Heart right ventricle (tissue), 16 donors: Measurements from ENCODE around the gene CMBL. TPM values are rescaled to one million over a fixed set of nuclear protein-coding genes. Genes with fewer than 3 reads are reported as not detected.

Source experiments
- ATAC-seq, 8 donors: fragments of 200-7000 bp; cut with Tn5 transposase; one replicate each; pipeline ENCODE4 v1.9.1; 2020; ENCODE audit warnings: mild to moderate bottlenecking in 8 of 8, moderate library complexity in 8 of 8, moderate number of reproducible peaks in 1 of 8
- DNase-seq, 2 donors: peaks; one replicate each; pipeline ENCODE4 v3.0.0-alpha.2; 2020
- H3K27ac ChIP-seq, 10 donors: fragments of 200-600 bp; sonication (generic) in 2 of 10; one replicate each; pipeline versions ENCODE4 v1.5.0 to v1.8.0; 2020 to 2022; ENCODE audit warnings: mild to moderate bottlenecking in 3 of 10
- H3K27me3 ChIP-seq, 7 donors: fragments of 200-600 bp; one replicate each; pipeline ENCODE4 v1.8.0; 2021 to 2022; ENCODE audit warnings: mild to moderate bottlenecking in 2 of 7
- H3K36me3 ChIP-seq, 9 donors: fragments of 200-600 bp; sonication (generic) in 1 of 9; one replicate each; pipeline versions ENCODE4 v1.5.0 to v1.8.0; 2020 to 2022; ENCODE audit warnings: mild to moderate bottlenecking in 2 of 9
- H3K4me1 ChIP-seq, 9 donors: fragments of 200-600 bp; sonication (generic) in 1 of 9; one replicate each; pipeline versions ENCODE4 v1.5.0 to v1.8.0; 2020 to 2022; ENCODE audit warnings: mild to moderate bottlenecking in 4 of 9
- H3K4me3 ChIP-seq, 10 donors: fragments of 200-600 bp; sonication (generic) in 2 of 10; one replicate each; pipeline versions ENCODE4 v1.5.0 to v1.8.0; 2020 to 2022; ENCODE audit warnings: mild to moderate bottlenecking in 7 of 10, moderate library complexity in 2 of 10
- H3K9me3 ChIP-seq, 11 donors: fragments of 200-600 bp in 10 of 11; sonication (generic) in 2 of 11; one replicate each; pipeline versions ENCODE4 v1.5.0 to v1.8.0; 2013 to 2022; ENCODE audit warnings: mild to moderate bottlenecking in 2 of 11, control low read depth in 1 of 11, moderate library complexity in 1 of 11
- WGBS, 2 donors: extraction: QIAGEN DNeasy Blood & Tissue Kit; methylation state at CpG; one replicate each; pipeline ENCODE4 v1.1.7; 2013; ENCODE audit warnings: inconsistent platforms in 1 of 2; 5-methylcytosine and 5-hydroxymethylcytosine counted together
- intact Hi-C, 10 donors: fragments of 100-400 bp; cut with DNase I; formaldehyde crosslinking; loops; one replicate each; pipeline versions ENCODE4 v1.11.1 to v1.14.2; 2022
- polyA plus RNA-seq, 2 donors: library from polyadenylated mRNA; stranded (reverse); fragments of 200-250 nt; gene quantifications; one replicate each; pipeline ENCODE4 v1.2.3, GENCODE V29; 2013
- total RNA-seq, 10 donors: library from RNA; stranded (reverse); fragmentation: NEBNext Ultra II Directional in 3 of 10; extraction: Animal tissue kit (Norgen Biotek cat#: 25700) in 3 of 10; gene quantifications; one replicate each; pipeline versions ENCODE4 v1.2.1 to v1.2.4, GENCODE V29; 2021 to 2023
- TF ChIP-seq, protein P1 (sequence below), 9 donors: fragments of 200-600 bp; sonication (generic) in 2 of 9; IDR thresholded peaks; one replicate each; pipeline versions ENCODE4 v1.5.0 to v1.8.0; 2021 to 2022; ENCODE audit warnings: antibody characterized with exemption in 9 of 9, mild to moderate bottlenecking in 5 of 9, moderate library complexity in 1 of 9
- donor health status: Arrhythmogenic right ventricular cardiomyopathy.
- donor health status: ischemic (EF 13 %, LVEDD 7.1; RV severe dilation, severe dysfunction).
- donor health status: healthy with polysubstance abuse.
- donor health status: DM: no; HTN: yes; CAD: no.
- donor health status: DM: no; HTN: no; CAD: no.
- donor health status: ischemic (EF 25% LVEDD 6.9; RV normal size, moderate dysfunction).
- donor health status: ischemic (EF 25% LVEDD 5.7; RV mildly dilated, moderate dysfunction).
- donor health status: healthy.
- donor health status: DM: yes; HTN: yes; CAD: no.
- donor health status: Ischemic cardiomyopathy.
- donor health status: ischemic (EF 35%, LVEDD 5.7; RV mildly dilated, moderate dysfunction).
- donor health status: nonischemic (EF 11% LVEDD 7.7; RV severe dilation, severe dysfunction).
- donor health status: DM: yes; HTN: yes; CAD: no.
- donor health status: PGD.
- donor health status: ischemic (EF 29% LVEDD 5.4; RV normal size, mild dysfunction).
- donor health status: nonischemic (EF 23%, LVEDD 6.1; RV moderate dilation, normal function).

The CMBL gene
- total and polyA plus RNA-seq, 12 donors: 12.0 to 53.4 (median 40.7) TPM

DNA sequence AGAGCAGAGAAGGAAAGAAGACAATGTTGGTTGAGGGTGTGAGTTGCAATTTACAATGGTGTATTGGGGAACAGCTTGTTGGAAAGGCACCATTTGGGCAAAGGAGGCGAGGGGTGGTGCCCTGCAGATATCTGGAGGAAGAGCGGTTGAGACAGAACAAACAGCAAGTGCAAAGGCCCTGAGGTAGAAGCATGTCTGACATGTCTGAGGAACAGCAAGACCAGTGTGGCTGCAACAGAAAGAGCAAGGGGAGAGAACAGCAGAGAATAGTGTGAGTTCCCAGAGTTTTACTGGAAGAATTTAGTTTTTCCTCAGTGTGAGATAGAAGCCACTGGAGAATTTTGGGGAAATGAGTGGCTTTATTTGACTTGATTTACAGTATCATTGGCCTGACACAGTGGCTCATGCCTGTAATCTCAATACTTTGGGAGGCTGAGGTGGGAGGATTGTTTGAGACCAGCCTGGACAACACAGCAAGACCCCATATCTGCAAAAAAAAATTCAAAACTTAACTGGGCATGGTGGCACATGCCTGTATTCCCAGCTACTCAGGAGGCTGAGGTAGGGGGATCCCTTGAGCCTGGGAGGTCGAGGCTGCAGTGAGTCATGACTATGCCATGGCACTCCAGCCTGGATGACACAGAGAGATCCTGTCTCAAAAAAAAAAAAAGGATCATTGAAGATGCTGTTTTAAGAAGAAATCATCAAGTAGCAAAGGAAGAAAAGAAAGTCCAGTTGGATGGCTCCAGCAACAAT is 13.6 kb downstream of the CMBL start:
- intact Hi-C loops: no loop called here
- no peaks in the 10 kb centered on the region for H3K36me3 ChIP-seq
- TF ChIP-seq, protein P1, sequence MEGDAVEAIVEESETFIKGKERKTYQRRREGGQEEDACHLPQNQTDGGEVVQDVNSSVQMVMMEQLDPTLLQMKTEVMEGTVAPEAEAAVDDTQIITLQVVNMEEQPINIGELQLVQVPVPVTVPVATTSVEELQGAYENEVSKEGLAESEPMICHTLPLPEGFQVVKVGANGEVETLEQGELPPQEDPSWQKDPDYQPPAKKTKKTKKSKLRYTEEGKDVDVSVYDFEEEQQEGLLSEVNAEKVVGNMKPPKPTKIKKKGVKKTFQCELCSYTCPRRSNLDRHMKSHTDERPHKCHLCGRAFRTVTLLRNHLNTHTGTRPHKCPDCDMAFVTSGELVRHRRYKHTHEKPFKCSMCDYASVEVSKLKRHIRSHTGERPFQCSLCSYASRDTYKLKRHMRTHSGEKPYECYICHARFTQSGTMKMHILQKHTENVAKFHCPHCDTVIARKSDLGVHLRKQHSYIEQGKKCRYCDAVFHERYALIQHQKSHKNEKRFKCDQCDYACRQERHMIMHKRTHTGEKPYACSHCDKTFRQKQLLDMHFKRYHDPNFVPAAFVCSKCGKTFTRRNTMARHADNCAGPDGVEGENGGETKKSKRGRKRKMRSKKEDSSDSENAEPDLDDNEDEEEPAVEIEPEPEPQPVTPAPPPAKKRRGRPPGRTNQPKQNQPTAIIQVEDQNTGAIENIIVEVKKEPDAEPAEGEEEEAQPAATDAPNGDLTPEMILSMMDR (IDR thresholded peaks at IDR 0.05): no peak
- no peak for DNase-seq
- peaks cover 0 to 9% (median 5%) of the 10 kb centered on the region in 9 donors for H3K4me1 ChIP-seq
- no peaks in the 10 kb centered on the region for H3K9me3 ChIP-seq
- H3K27ac ChIP-seq: no peak overlapping the region
- no peak overlapping the region for H3K4me3 ChIP-seq
- no peak for ATAC-seq
- H3K27me3 ChIP-seq: no peaks in the 10 kb centered on the region
- WGBS, 2 donors: 92 to 93% methylated on average over 3 of the region's 3 CpGs

GRCh38 chr5:10291692-10292339 is 15.9 kb downstream of the CMBL start:
- H3K27ac ChIP-seq: no peak overlapping the region
- no peak for DNase-seq

GRCh38 chr5:10290438-10290837 is 17.3 kb downstream of the CMBL start:
- Histone ChIP-seq H3K4me3 (no peak overlapping the region), H3K27me3 (no peaks in the 10 kb centered on the region), H3K36me3 (peaks cover 0 to 30% (median 0%) of the 10 kb centered on the region in 9 donors), H3K9me3 (no peaks in the 10 kb centered on the region), H3K4me1 (peaks cover 0 to 25% (median 11%) of the 10 kb centered on the region in 9 donors), H3K27ac (peak overlapping the region in 1 of 10 donors; percentile 65)
- no peak for ATAC-seq
- 87 to 88% methylated on average over 9 of the region's 9 CpGs for WGBS, 2 donors
- intact Hi-C loops: no loop called here
- DNase-seq: no peak
- TF ChIP-seq, protein P1 (IDR thresholded peaks at IDR 0.05): no peak

More at GRCh38 chr5:10291692-10292339, 15.9 kb downstream of the CMBL start:
- WGBS, 2 donors: 67 to 74% methylated on average over 9 of the region's 9 CpGs
- no peaks in the 10 kb centered on the region for H3K9me3 ChIP-seq
- ATAC-seq: no peak
- no peak overlapping the region for H3K4me3 ChIP-seq
- TF ChIP-seq, protein P1 (IDR thresholded peaks at IDR 0.05): no peak
- intact Hi-C loops: no loop called here
- peaks cover 0 to 18% (median 0%) of the 10 kb centered on the region in 9 donors for H3K36me3 ChIP-seq
- no peaks in the 10 kb centered on the region for H3K27me3 ChIP-seq
- peaks cover 0 to 22% (median 11%) of the 10 kb centered on the region in 9 donors for H3K4me1 ChIP-seq

DNA sequence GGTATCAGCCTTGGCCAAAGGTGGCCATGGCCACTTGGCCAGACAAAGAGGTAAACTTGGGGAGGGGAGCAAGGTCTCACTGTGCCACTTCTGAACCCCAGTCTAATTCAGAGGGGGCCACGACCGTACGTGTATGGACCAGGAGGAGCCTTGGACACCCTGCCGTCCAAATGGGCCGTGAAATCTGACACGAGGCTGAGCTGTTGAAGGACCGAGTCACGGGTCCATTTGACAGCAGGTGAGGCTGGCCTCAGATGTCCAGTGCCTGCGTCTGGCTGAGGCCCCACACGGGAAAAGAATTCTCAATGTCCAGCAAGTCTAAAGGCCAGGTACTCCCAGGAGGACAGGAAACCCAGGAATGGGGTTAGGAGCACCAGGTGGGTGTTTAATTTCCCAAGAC is 17.7 kb downstream of the CMBL start:
- 94 to 95% methylated on average over 10 of the region's 10 CpGs for WGBS, 2 donors
- TF ChIP-seq, protein P1 (IDR thresholded peaks at IDR 0.05): no peak
- Histone ChIP-seq H3K9me3 (no peaks in the 10 kb centered on the region), H3K27ac (peak overlapping the region in 6 of 10 donors; percentile 32 to 76 (median 70)), H3K4me1 (peaks cover 0 to 25% (median 11%) of the 10 kb centered on the region in 9 donors), H3K27me3 (no peaks in the 10 kb centered on the region), H3K36me3 (peaks cover 0 to 30% (median 0%) of the 10 kb centered on the region in 9 donors), H3K4me3 (no peak overlapping the region)
- intact Hi-C loops: loop anchor here in 5 of 10 donors (5.0 to 10.0 kb wide), 4 partner anchors 45 to 335 kb away; no protein-coding TSS in a partner anchor
- DNase-seq (no peak), ATAC-seq (no peak)
